HepG2 (cell line): ENCODE data around the gene STEAP2. TPM values are rescaled to one million over a fixed set of nuclear protein-coding genes. Genes with fewer than 3 reads are reported as not detected.

Source experiments
- CAMTA2 ChIP-seq: sonication (generic); formaldehyde crosslinking; IDR thresholded peaks from 2 replicates; pipeline ENCODE4 v1.4.0; 2020; ENCODE audit warnings: mild to moderate bottlenecking, missing genetic modification reagents, borderline replicate concordance
- CHCHD3 ChIP-seq: sonication (generic); formaldehyde crosslinking; IDR thresholded peaks from 2 replicates; pipeline ENCODE4 v1.8.0; 2022; ENCODE audit warnings: mild to moderate bottlenecking, missing genetic modification reagents, moderate library complexity
- DNMT1 ChIP-seq: sonication (generic); formaldehyde crosslinking; IDR thresholded peaks from 2 replicates; pipeline ENCODE4 v1.5.1; 2020; ENCODE audit warnings: mild to moderate bottlenecking, missing genetic modification reagents
- ELF4 ChIP-seq: sonication (generic); formaldehyde crosslinking; IDR thresholded peaks from 2 replicates; pipeline ENCODE4 v1.5.0; 2020; ENCODE audit warnings: missing genetic modification reagents, mild to moderate bottlenecking, moderate library complexity, borderline replicate concordance
- GLI4 ChIP-seq: sonication (generic); formaldehyde crosslinking; IDR thresholded peaks from 2 replicates; pipeline ENCODE4 v1.5.1; 2020; ENCODE audit warnings: missing genetic modification reagents, mild to moderate bottlenecking, moderate library complexity, borderline replicate concordance
- HOXA9 ChIP-seq: sonication (generic); formaldehyde crosslinking; IDR thresholded peaks from 2 replicates; pipeline ENCODE4 v1.8.1; 2022; ENCODE audit warnings: missing genetic modification reagents, mild to moderate bottlenecking, moderate library complexity, borderline replicate concordance
- JUNB ChIP-seq: sonication (generic); formaldehyde crosslinking; IDR thresholded peaks from 2 replicates; pipeline ENCODE4 v1.8.0; 2022; ENCODE audit warnings: missing genetic modification reagents, mild to moderate bottlenecking, borderline replicate concordance
- MTA1 ChIP-seq: sonication (generic); formaldehyde crosslinking; IDR thresholded peaks from 2 replicates; pipeline ENCODE4 v1.4.0; 2020; ENCODE audit warnings: missing genetic modification reagents, mild to moderate bottlenecking, borderline replicate concordance
- NFE2L1 ChIP-seq: sonication (generic); formaldehyde crosslinking; IDR thresholded peaks from 2 replicates; pipeline ENCODE4 v1.4.0; 2020; ENCODE audit warnings: missing genetic modification reagents, mild to moderate bottlenecking, borderline replicate concordance
- TARDBP ChIP-seq: sonication (generic); formaldehyde crosslinking; IDR thresholded peaks from 2 replicates; pipeline ENCODE4 v1.8.0; 2022; ENCODE audit warnings: mild to moderate bottlenecking, missing genetic modification reagents
- ZNF138 ChIP-seq: sonication (generic); formaldehyde crosslinking; IDR thresholded peaks from 2 replicates; pipeline ENCODE4 v1.5.0; 2020; ENCODE audit warnings: mild to moderate bottlenecking, low read depth, missing genetic modification reagents
- ZNF180 ChIP-seq: sonication (generic); formaldehyde crosslinking; IDR thresholded peaks from 2 replicates; pipeline ENCODE4 v1.4.0; 2020; ENCODE audit warnings: low read depth, missing genetic modification reagents, borderline replicate concordance
- ZNF253 ChIP-seq: sonication (generic); formaldehyde crosslinking; IDR thresholded peaks from 2 replicates; pipeline ENCODE4 v1.8.0; 2022; ENCODE audit warnings: mild to moderate bottlenecking, missing genetic modification reagents, borderline replicate concordance
- ZNF292 ChIP-seq: sonication (generic); formaldehyde crosslinking; IDR thresholded peaks from 2 replicates; pipeline ENCODE4 v1.8.1; 2022; ENCODE audit warnings: mild to moderate bottlenecking, low read depth, missing genetic modification reagents, borderline replicate concordance
- ZNF773 ChIP-seq: sonication (generic); formaldehyde crosslinking; IDR thresholded peaks from 2 replicates; pipeline ENCODE4 v1.4.0; 2020; ENCODE audit warnings: missing genetic modification reagents, borderline replicate concordance
- ZNF816 ChIP-seq: sonication (generic); formaldehyde crosslinking; IDR thresholded peaks from 2 replicates; pipeline ENCODE4 v1.8.0; 2022; ENCODE audit warnings: missing genetic modification reagents, mild to moderate bottlenecking, borderline replicate concordance
- polyA plus RNA-seq, 8 experiments: library from polyadenylated mRNA; depleted of rRNA in 3 of 8; stranded (reverse) in 7 of 8; unstranded in 1 of 8; fragments of >200 nt; fragmentation: Illumina TruSeq in 4 of 8; extraction: Trizol in 4 of 8; gene quantifications; 2 replicates each; pipeline versions ENCODE4 v1.2.1 to v1.2.3, GENCODE V29; 2011 to 2016; ENCODE audit warnings: low read depth in 4 of 8, missing spikeins in 1 of 8, mixed read lengths in 1 of 8; ENCODE audit not compliant: insufficient read depth in 1 of 8
- total RNA-seq, 5 experiments: library from RNA; depleted of rRNA; stranded (reverse); fragments of >200 nt; fragmentation: Illumina TruSeq; extraction: Trizol; gene quantifications; 2 replicates each; pipeline ENCODE4 v1.2.3, GENCODE V29; 2016; ENCODE audit warnings: low read depth in 1 of 5
- TF ChIP-seq, protein P1 (sequence below): sonication (generic); formaldehyde crosslinking; IDR thresholded peaks from 2 replicates; pipeline ENCODE4 v1.5.1; 2020; ENCODE audit warnings: mild to moderate bottlenecking, missing genetic modification reagents, moderate library complexity
- TF ChIP-seq, protein P2 (sequence below): sonication (generic); formaldehyde crosslinking; IDR thresholded peaks from 2 replicates; pipeline ENCODE4 v1.5.1; 2020; ENCODE audit warnings: mild to moderate bottlenecking, missing genetic modification reagents, borderline replicate concordance
- TF ChIP-seq, protein P3 (sequence below): IDR thresholded peaks from 2 replicates; pipeline ENCODE4 v1.6.1; 2016; ENCODE audit warnings: control low read depth
- TF ChIP-seq, protein P4 (sequence below): sonication (generic); formaldehyde crosslinking; IDR thresholded peaks from 2 replicates; pipeline ENCODE4 v1.8.0; 2022; ENCODE audit warnings: missing genetic modification reagents, mild to moderate bottlenecking, inconsistent platforms, borderline replicate concordance
- TF ChIP-seq, protein P5 (sequence below): sonication (generic); formaldehyde crosslinking; IDR thresholded peaks from 2 replicates; pipeline ENCODE4 v1.4.0; 2020; ENCODE audit warnings: missing genetic modification reagents

Gene STEAP2
- total and polyA plus RNA-seq, 2 of the 13 experiments (the other 11 are each of a cell fraction or from before 2014, with no cell fraction given), result 4.3 to 4.4 TPM

DNA sequence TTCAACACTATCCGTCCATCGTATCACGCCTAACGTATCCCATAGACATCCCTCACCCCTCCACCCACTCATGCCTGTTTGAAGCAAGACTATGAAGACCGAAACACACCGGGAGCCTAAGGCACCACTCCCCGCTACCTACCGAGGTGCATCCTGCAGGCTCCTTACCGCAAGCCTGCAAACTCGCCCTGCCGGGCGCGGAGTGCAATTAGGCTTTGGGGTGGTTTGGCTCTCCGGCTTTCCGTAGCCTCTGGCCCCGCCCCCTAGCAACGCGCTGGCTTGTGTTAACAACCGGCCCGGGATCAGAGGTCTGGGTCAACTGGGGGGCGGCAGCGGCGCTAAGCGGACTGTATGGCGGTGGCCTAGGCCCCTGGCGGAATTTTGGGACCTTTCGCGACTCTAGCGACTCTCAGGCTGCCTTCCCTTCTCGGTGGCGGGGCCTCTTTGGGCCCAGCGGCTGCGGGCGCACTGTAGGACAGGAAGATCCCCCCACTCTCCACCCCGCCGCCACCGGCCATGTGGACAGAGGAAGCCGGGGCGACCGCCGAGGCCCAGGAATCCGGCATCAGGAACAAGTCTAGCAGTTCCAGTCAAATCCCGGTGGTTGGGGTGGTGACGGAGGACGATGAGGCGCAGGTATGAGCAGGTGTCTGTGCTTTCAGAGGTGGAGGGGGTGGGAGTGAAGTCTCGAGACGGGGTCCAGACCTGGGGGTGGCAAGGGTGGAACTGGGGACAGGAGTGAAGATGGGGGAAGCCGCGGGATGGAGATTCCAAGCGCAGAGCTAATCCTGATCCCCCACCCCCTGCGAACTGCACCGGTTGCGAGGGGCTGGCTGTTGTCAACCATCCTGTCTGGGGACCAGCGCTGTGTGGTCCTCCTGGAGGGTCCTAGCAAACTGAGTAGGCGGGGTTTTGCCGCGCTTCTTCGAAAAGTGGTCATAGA, 33.6 kb downstream of the STEAP2 start, which contains the start of gene CFAP69 (continued):
- no peak for TF ChIP-seq JUNB (CRISPR knock-in tag)
- TF ChIP-seq TARDBP (CRISPR knock-in tag), result peak; percentile 87; the same call in 1 of the 2 replicates
- no peak; the same call in 1 of the 2 replicates for TF ChIP-seq ZNF292 (CRISPR knock-in tag)
- no peak for TF ChIP-seq ELF4
- TF ChIP-seq CHCHD3 (CRISPR knock-in tag), result no peak
- TF ChIP-seq, protein P1, sequence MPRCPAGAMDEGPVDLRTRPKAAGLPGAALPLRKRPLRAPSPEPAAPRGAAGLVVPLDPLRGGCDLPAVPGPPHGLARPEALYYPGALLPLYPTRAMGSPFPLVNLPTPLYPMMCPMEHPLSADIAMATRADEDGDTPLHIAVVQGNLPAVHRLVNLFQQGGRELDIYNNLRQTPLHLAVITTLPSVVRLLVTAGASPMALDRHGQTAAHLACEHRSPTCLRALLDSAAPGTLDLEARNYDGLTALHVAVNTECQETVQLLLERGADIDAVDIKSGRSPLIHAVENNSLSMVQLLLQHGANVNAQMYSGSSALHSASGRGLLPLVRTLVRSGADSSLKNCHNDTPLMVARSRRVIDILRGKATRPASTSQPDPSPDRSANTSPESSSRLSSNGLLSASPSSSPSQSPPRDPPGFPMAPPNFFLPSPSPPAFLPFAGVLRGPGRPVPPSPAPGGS (CRISPR knock-in tag), result no peak; the same call in 1 of the 2 replicates
- no peak for TF ChIP-seq ZNF253 (CRISPR knock-in tag)
- TF ChIP-seq, protein P2, sequence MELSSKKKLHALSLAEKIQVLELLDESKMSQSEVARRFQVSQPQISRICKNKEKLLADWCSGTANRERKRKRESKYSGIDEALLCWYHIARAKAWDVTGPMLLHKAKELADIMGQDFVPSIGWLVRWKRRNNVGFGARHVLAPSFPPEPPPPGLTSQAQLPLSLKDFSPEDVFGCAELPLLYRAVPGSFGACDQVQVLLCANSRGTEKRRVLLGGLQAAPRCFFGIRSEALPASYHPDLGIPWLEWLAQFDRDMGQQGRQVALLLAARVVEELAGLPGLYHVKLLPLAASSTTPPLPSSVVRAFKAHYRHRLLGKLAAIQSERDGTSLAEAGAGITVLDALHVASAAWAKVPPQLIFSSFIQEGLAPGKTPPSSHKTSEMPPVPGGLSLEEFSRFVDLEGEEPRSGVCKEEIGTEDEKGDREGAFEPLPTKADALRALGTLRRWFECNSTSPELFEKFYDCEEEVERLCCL (CRISPR knock-in tag), result no peak
- TF ChIP-seq MTA1 (CRISPR knock-in tag), result peak; percentile 67; the same call in 1 of the 2 replicates
- TF ChIP-seq, protein P3, sequence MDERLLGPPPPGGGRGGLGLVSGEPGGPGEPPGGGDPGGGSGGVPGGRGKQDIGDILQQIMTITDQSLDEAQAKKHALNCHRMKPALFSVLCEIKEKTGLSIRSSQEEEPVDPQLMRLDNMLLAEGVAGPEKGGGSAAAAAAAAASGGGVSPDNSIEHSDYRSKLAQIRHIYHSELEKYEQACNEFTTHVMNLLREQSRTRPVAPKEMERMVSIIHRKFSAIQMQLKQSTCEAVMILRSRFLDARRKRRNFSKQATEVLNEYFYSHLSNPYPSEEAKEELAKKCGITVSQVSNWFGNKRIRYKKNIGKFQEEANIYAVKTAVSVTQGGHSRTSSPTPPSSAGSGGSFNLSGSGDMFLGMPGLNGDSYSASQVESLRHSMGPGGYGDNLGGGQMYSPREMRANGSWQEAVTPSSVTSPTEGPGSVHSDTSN (CRISPR knock-in tag), result no peak
- TF ChIP-seq ZNF180, result no peak
- TF ChIP-seq GLI4, result no peak
- TF ChIP-seq, protein P4, sequence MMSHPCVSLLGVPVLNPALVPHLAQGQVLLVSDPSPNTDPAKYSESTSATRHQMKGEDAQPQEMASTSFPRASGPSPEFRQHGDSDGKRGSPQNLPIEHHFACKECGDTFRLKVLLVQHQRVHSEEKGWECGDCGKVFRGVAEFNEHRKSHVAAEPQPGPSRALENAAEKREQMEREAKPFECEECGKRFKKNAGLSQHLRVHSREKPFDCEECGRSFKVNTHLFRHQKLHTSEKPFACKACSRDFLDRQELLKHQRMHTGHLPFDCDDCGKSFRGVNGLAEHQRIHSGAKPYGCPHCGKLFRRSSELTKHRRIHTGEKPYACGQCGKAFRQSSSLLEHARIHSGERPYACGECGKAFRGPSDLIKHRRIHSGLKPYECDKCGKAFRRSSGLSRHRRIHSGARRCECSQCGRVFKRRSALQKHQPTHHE (CRISPR knock-in tag), result no peak
- 0 out of 2 replicates have a peak, but pooled peaks have one; percentile 43 for TF ChIP-seq DNMT1 (CRISPR knock-in tag)
- TF ChIP-seq, protein P5, sequence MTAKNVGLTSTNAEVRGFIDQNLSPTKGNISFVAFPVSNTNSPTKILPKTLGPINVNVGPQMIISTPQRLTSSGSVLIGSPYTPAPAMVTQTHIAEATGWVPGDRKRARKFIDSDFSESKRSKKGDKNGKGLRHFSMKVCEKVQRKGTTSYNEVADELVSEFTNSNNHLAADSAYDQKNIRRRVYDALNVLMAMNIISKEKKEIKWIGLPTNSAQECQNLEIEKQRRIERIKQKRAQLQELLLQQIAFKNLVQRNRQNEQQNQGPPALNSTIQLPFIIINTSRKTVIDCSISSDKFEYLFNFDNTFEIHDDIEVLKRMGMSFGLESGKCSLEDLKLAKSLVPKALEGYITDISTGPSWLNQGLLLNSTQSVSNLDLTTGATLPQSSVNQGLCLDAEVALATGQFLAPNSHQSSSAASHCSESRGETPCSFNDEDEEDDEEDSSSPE (CRISPR knock-in tag), result peak; percentile 37; the same call in 1 of the 2 replicates
- no peak for TF ChIP-seq ZNF773 (CRISPR knock-in tag)
- TF ChIP-seq ZNF816 (CRISPR knock-in tag), result peak; percentile 90; the same call in 1 of the 2 replicates
- no peak for TF ChIP-seq NFE2L1 (CRISPR knock-in tag)
- TF ChIP-seq ZNF138 (CRISPR knock-in tag), result no peak
- TF ChIP-seq CAMTA2 (CRISPR knock-in tag), result 0 out of 2 replicates have a peak, but pooled peaks have one; percentile 48
- TF ChIP-seq HOXA9, result no peak
